GM20000 (cell line): Measurements from ENCODE around the gene ULBP2.

Source experiments
- DNase-seq: peaks from one replicate; pipeline ENCODE4 v3.0.0; 2012; ENCODE audit warnings: low spot score
- TF ChIP-seq, protein P1 (sequence below): IDR thresholded peaks from 2 replicates; pipeline ENCODE4 v1.5.1; 2012; ENCODE audit warnings: mild to moderate bottlenecking, control low read depth; ENCODE audit errors: extremely low read depth, missing control alignments

The ULBP2 gene, protein sequence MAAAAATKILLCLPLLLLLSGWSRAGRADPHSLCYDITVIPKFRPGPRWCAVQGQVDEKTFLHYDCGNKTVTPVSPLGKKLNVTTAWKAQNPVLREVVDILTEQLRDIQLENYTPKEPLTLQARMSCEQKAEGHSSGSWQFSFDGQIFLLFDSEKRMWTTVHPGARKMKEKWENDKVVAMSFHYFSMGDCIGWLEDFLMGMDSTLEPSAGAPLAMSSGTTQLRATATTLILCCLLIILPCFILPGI

GRCh38 chr6:149941583-149942460 lies at the start of gene ULBP2:
TSS of gene ULBP2 (plus strand) at chr6:149942014. CDS start at chr6:149942073, 59 bp downstream.
- TF ChIP-seq, protein P1, sequence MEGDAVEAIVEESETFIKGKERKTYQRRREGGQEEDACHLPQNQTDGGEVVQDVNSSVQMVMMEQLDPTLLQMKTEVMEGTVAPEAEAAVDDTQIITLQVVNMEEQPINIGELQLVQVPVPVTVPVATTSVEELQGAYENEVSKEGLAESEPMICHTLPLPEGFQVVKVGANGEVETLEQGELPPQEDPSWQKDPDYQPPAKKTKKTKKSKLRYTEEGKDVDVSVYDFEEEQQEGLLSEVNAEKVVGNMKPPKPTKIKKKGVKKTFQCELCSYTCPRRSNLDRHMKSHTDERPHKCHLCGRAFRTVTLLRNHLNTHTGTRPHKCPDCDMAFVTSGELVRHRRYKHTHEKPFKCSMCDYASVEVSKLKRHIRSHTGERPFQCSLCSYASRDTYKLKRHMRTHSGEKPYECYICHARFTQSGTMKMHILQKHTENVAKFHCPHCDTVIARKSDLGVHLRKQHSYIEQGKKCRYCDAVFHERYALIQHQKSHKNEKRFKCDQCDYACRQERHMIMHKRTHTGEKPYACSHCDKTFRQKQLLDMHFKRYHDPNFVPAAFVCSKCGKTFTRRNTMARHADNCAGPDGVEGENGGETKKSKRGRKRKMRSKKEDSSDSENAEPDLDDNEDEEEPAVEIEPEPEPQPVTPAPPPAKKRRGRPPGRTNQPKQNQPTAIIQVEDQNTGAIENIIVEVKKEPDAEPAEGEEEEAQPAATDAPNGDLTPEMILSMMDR = no peak
- peak; percentile 75 for DNase-seq

DNA sequence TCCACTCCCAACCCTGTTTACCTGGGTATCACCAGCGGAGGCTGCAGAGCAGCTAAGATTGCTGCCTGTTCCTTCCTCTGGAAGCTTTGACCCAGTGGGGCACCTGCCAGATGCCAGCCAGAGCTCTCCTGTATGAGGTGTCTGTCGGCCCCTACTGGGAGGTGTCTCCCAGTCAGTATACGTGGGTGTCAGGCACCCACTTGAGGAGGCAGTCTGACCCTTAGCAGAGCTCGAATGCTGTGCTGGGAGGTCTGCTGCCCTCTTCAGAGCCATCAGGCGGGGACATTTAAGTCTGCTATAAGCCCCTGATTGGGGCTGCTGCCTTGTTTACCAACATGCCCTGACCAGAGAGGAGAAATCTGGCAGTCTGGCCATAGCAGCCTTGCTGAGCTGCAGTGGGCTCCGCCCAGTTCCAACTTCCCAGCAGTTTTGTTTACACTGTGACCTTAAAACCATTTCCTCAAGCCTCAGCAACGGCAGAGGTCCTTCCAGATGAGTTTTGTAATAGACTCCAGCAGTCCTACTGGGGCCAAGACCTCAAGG lies 46.7 kb upstream of the ULBP2 start:
- TF ChIP-seq, protein P1 = no peak
- DNase-seq = no peak

DNA sequence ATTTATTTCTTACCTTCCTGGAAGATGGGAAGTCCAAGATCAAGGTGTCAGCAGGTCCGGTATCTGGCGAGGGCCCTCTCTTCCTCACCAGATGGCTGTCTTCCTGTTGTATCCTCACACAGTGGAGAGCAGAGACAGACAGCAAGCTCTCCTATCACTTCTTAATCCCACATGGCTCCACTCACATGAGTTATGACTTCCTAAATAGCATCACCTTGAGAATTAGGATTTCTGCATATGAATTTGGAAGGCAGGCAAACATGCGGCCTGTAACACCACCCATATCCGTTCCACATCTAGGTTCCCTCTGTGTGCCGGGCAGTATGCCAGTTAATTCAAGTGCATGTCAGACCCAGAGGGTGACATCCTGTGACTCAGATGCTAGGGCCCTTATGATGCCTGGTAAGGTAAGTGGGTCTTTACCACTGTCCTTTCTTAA lies 46.0 kb upstream of the ULBP2 start:
- DNase-seq = no peak
- TF ChIP-seq, protein P1 = no peak

GRCh38 chr6:149896491-149896890 lies 45.3 kb upstream of the ULBP2 start:
- DNase-seq = no peak
- TF ChIP-seq, protein P1 = no peak

- DNase-seq = no peak
These were observed 44.7 kb upstream of the ULBP2 start for GRCh38 chr6:149897015-149897697.

DNA sequence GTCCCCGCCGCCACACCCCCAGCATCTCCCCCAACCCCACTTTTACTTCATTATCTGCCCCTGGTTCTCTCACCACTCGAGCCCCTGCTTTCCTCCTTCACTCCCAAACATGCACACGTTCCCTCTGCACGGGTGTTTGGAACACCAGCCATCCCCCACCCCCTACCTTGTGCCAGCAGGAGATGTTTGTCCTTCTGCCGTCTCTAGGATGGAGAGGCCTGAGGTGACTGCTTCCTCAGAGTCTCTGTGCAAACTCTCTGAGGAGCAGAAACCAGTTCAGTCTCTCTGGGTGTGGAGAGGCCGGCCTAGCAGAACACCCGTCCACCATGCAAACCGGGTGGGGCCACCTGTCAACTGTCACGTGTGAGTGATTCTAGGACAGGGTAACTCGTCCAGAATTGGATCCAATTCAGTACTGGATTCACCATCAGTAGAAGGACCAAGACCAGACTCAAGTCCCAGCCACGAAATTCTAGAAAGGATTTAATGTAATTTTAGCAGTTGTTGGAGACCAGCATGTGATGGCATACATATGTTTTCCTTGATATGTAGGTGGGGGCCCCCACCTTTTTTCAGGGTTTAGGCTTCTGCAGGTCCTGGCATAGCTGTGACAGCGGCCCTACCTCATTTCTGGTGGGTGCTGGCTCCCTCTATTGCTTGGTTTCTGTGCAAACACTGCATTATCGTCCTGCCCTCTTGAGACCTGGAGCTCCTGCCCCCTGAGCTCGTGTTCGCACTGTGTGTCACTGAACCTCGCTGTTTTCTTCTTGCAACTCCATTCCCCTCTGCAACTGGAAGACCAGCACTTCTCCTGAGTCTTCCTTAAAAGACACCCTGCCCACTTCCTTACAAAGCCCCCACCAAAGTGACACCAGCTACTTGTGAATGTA lies 43.7 kb upstream of the ULBP2 start, which contains the start of gene RAET1E:
RAET1E (minus strand) TSS at position 259 of the 890 bp plus-strand sequence. CDS start 7,212 bp downstream, outside the sequence.
- TF ChIP-seq, protein P1 = no peak
- DNase-seq = no peak

More at GRCh38 chr6:149897015-149897697, 44.7 kb upstream of the ULBP2 start:
- TF ChIP-seq, protein P1 = no peak
